ENCODE data around the gene AGBL3. TPM values are rescaled to one million over a fixed set of nuclear protein-coding genes. Genes with fewer than 3 reads are reported as not detected.

The AGBL3 gene
- polyA plus RNA-seq, 2 of the 4 experiments (the other 2 are of a cell fraction): 2.2 to 4.3 TPM

- Histone ChIP-seq H3K4me3 (no peak overlapping the region), H3K4me1 (peaks cover 17% of the 10 kb centered on the region; the same call in 2 of the 3 replicates), H3K27ac (peak overlapping the region; percentile 36 to 46; a peak in 2 of 6 replicates), H3K9me3 (no peaks in the 10 kb centered on the region), H3K4me2 (peak overlapping the region; percentile 41)
- ChIA-PET CTCF (interaction anchor here (0.7 to 13.2 kb wide), 4 partner anchors 141 to 301 kb away, joined by 3 to 132 read pairs (median 6); no protein-coding TSS in a partner anchor), POLR2A (no interaction called here)
- FAIRE-seq (no peak), ATAC-seq (peak; percentile 50 to 56; a peak in 3 of 6 replicates), DNase-seq (ENCODE audit: low read depth in 1 of 2, low spot score in 1 of 2) (peak in 1 of 2 experiments; percentile 21)
- 84% methylated on average over 1 of the region's 1 CpG for WGBS (ENCODE audit: missing lambda C conversion rate)
- TF ChIP-seq ZC3H11A (IDR thresholded peaks at IDR 0.05): no peak
- TF ChIP-seq REST (IDR thresholded peaks at IDR 0.05): no peak
- TF ChIP-seq RAD21 (conservative IDR thresholded peaks at IDR 0.05 in 1 of 2, IDR thresholded peaks at IDR 0.05 in 1 of 2): no peak
- no peak for TF ChIP-seq EHF (CRISPR knock-in tag; IDR thresholded peaks at IDR 0.05)
- no peak for TF ChIP-seq POLR2AphosphoS2 (conservative IDR thresholded peaks at IDR 0.05; ENCODE audit: low read length)
- TF ChIP-seq HMGXB4 (CRISPR knock-in tag; IDR thresholded peaks at IDR 0.05; ENCODE audit: borderline replicate concordance): no peak
Observed at GRCh38 chr7:134948736-134949135, 37.6 kb upstream of the AGBL3 start.

GRCh38 chr7:134949171-134949570, 37.1 kb upstream of the AGBL3 start:
- ATAC-seq (no peak), DNase-seq (ENCODE audit: low read depth in 1 of 2, low spot score in 1 of 2) (no peak), FAIRE-seq (no peak)
- H3K4me2 ChIP-seq: peak overlapping the region; percentile 41; the same call in 1 of the 3 replicates
- ChIA-PET POLR2A (no interaction called here), CTCF (interaction anchor here (3.0 to 13.2 kb wide), 3 partner anchors 225 to 260 kb away, joined by 8 to 132 read pairs (median 83); no protein-coding TSS in a partner anchor)
- peak overlapping the region in 1 of 2 experiments; percentile 46; a peak in 1 of 6 replicates for H3K27ac ChIP-seq
- TF ChIP-seq HOXB5 (CRISPR knock-in tag; IDR thresholded peaks at IDR 0.05) (no peak), NR3C1 (IDR thresholded peaks at IDR 0.05) (no peak), USF2 (IDR thresholded peaks at IDR 0.05) (no peak), CHD4 (IDR thresholded peaks at IDR 0.05; ENCODE audit: borderline replicate concordance) (no peak), MAZ (IDR thresholded peaks at IDR 0.05; ENCODE audit: borderline replicate concordance, low read depth, low read length) (no peak), CTCF (IDR thresholded peaks at IDR 0.05) (no peak), EHF (CRISPR knock-in tag; IDR thresholded peaks at IDR 0.05) (no peak), HOXB13 (CRISPR knock-in tag; IDR thresholded peaks at IDR 0.05; ENCODE audit: low read depth) (no peak), FOSL2 (IDR thresholded peaks at IDR 0.05) (no peak), FOSL2 (CRISPR knock-in tag; IDR thresholded peaks at IDR 0.05) (no peak), GATA3 (IDR thresholded peaks at IDR 0.05; ENCODE audit: borderline replicate concordance) (no peak), JUNB (IDR thresholded peaks at IDR 0.05) (no peak), PHF8 (IDR thresholded peaks at IDR 0.05; ENCODE audit: borderline replicate concordance, low read depth) (no peak), CEBPB (IDR thresholded peaks at IDR 0.05) (no peak), SMC3 (IDR thresholded peaks at IDR 0.05) (no peak)
- WGBS (ENCODE audit: missing lambda C conversion rate): 69% methylated on average over 3 of the region's 3 CpGs
- H3K4me1 ChIP-seq: peaks cover 17% of the 10 kb centered on the region; the same call in 2 of the 3 replicates
- H3K9me3 ChIP-seq: no peaks in the 10 kb centered on the region
- no peak overlapping the region for H3K4me3 ChIP-seq
